IMR-90 (cell line): ENCODE results near the gene EYS. TPM values are rescaled to one million over a fixed set of nuclear protein-coding genes. Genes with fewer than 3 reads are reported as not detected.

Experiments used
- ATAC-seq: fragments of 200-7000 bp; cut with Tn5 transposase; 2 replicates; pipeline ENCODE4 v1.9.1; 2020; ENCODE audit warnings: low read depth, mild to moderate bottlenecking, moderate library complexity
- BruUV-seq: library from RNA; stranded (reverse); fragments of 400-500 nt; replicated peaks from 2 replicates; lab custom pipeline; 2021; lab: Mats Ljungman, UMichigan
- CTCF ChIA-PET: fragments of 300-600 bp; formaldehyde crosslinking; extraction: SDS; loops from one replicate; lab custom pipeline; 2021; ENCODE audit warnings: antibody characterized with exemption; lab: Yijun Ruan, JAX
- POLR2A ChIA-PET: fragments of 300-600 bp; sonication (Branson Sonifier 250); formaldehyde crosslinking; loops from one replicate; lab custom pipeline; 2022; ENCODE audit warnings: antibody characterized with exemption; ENCODE audit not compliant: unreplicated experiment; lab: Charles Lee
- DNase-seq: peaks from one replicate; pipeline ENCODE4 v3.0.0; 2013
- H2AFZ ChIP-seq: replicated peaks from 2 replicates; pipeline ENCODE3; 2013; ENCODE audit warnings: low read length, mild to moderate bottlenecking; ENCODE audit not compliant: poor library complexity
- H2AK5ac ChIP-seq: 2 replicates; pipeline ENCODE4 v1.6.1; 2013; ENCODE audit warnings: low read depth, low read length, inconsistent platforms
- H2AK9ac ChIP-seq: replicated peaks from 2 replicates; pipeline ENCODE3; 2013; ENCODE audit warnings: mild to moderate bottlenecking, low read depth, low read length, moderate library complexity; ENCODE audit not compliant: poor library complexity
- H2BK120ac ChIP-seq: 2 replicates; pipeline ENCODE4 v1.6.1; 2013; ENCODE audit warnings: low read depth, low read length, inconsistent platforms
- H2BK15ac ChIP-seq: 3 replicates; pipeline ENCODE4 v1.6.1; 2013; ENCODE audit warnings: low read depth, low read length, inconsistent platforms
- H2BK20ac ChIP-seq: 2 replicates; pipeline ENCODE4 v1.6.1; 2013; ENCODE audit warnings: low read depth, mild to moderate bottlenecking, inconsistent platforms, low read length, moderate library complexity
- H2BK5ac ChIP-seq: 2 replicates; pipeline ENCODE4 v1.6.1; 2013; ENCODE audit warnings: mild to moderate bottlenecking, low read depth, low read length, inconsistent platforms; ENCODE audit not compliant: poor library complexity, severe bottlenecking
- H3K14ac ChIP-seq: replicated peaks from 2 replicates; pipeline ENCODE4 v1.6.1; 2013; ENCODE audit warnings: low read depth, low read length, inconsistent platforms
- H3K18ac ChIP-seq: 2 replicates; pipeline ENCODE4 v1.6.1; 2013; ENCODE audit warnings: low read depth, low read length, control low read depth
- H3K23ac ChIP-seq: 2 replicates; pipeline ENCODE4 v1.6.1; 2013; ENCODE audit warnings: low read depth, low read length, inconsistent platforms
- H3K27ac ChIP-seq: 2 replicates; pipeline ENCODE4 v1.5.1; 2013; ENCODE audit warnings: mild to moderate bottlenecking, control low read depth, low read length; ENCODE audit not compliant: insufficient read depth
- H3K27me3 ChIP-seq: 2 replicates; pipeline ENCODE4 v1.6.1; 2013; ENCODE audit warnings: low read length; ENCODE audit not compliant: control insufficient read depth, insufficient read depth
- H3K36me3 ChIP-seq: 2 replicates; pipeline ENCODE4 v1.6.1; 2013; ENCODE audit warnings: low read length, mixed read lengths; ENCODE audit not compliant: control insufficient read depth, insufficient read depth
- H3K4ac ChIP-seq: 2 replicates; pipeline ENCODE4 v1.6.1; 2013; ENCODE audit warnings: low read depth, low read length, inconsistent platforms
- H3K4me1 ChIP-seq: 2 replicates; pipeline ENCODE4 v1.6.1; 2013; ENCODE audit warnings: low read length, mixed read lengths; ENCODE audit not compliant: control insufficient read depth, insufficient read depth
- H3K4me2 ChIP-seq: 2 replicates; pipeline ENCODE4 v1.6.1; 2013; ENCODE audit warnings: low read depth, mild to moderate bottlenecking, control low read depth, low read length, moderate library complexity
- H3K4me3 ChIP-seq: 2 replicates; pipeline ENCODE4 v1.5.1; 2013; ENCODE audit warnings: low read depth, mild to moderate bottlenecking, control low read depth, low read length, moderate library complexity; ENCODE audit not compliant: insufficient read depth
- H3K56ac ChIP-seq: 2 replicates; pipeline ENCODE4 v1.6.1; 2013; ENCODE audit warnings: low read length, inconsistent platforms; ENCODE audit not compliant: insufficient read depth; ENCODE audit errors: extremely low read depth
- H3K79me1 ChIP-seq, 2 experiments: 2 replicates each; pipeline ENCODE4 v1.6.1; 2013; ENCODE audit warnings: low read length in 2 of 2, inconsistent platforms in 1 of 2, low read depth in 1 of 2
- H3K9ac ChIP-seq: 2 replicates; pipeline ENCODE4 v1.6.1; 2013; ENCODE audit warnings: low read depth, low read length, control low read depth
- H3K9me1 ChIP-seq: 2 replicates; pipeline ENCODE4 v1.6.1; 2013; ENCODE audit warnings: low read length, inconsistent platforms; ENCODE audit not compliant: insufficient read depth
- H3K9me3 ChIP-seq: 2 replicates; pipeline ENCODE4 v1.6.1; 2013; ENCODE audit warnings: low read length; ENCODE audit not compliant: control insufficient read depth, insufficient read depth
- H4K20me1 ChIP-seq: 2 replicates; pipeline ENCODE4 v1.6.1; 2013; ENCODE audit warnings: low read length, inconsistent platforms; ENCODE audit not compliant: insufficient read depth
- H4K5ac ChIP-seq: 2 replicates; pipeline ENCODE4 v1.6.1; 2013; ENCODE audit warnings: mild to moderate bottlenecking, low read depth, low read length, control low read depth
- H4K8ac ChIP-seq, 2 experiments: 2 replicates each; pipeline ENCODE4 v1.6.1; 2013; ENCODE audit warnings: low read depth in 2 of 2, low read length in 2 of 2, control low read depth in 1 of 2, inconsistent platforms in 1 of 2
- H4K91ac ChIP-seq: 2 replicates; pipeline ENCODE4 v1.6.1; 2013; ENCODE audit warnings: low read depth, low read length, inconsistent platforms; ENCODE audit not compliant: insufficient read depth
- BHLHE40 ChIP-seq: fragments of 150-350 bp; IDR thresholded peaks from 2 replicates; pipeline ENCODE4 v1.6.1; 2016; ENCODE audit warnings: mild to moderate bottlenecking, low read depth, low read length
- CHD1 ChIP-seq: IDR thresholded peaks from 2 replicates; pipeline ENCODE4 v1.6.1; 2012; ENCODE audit warnings: low read depth, low read length, improper control_type of control experiment
- MAZ ChIP-seq: IDR thresholded peaks from 2 replicates; pipeline ENCODE4 v1.6.1; 2012; ENCODE audit warnings: low read depth, mild to moderate bottlenecking, low read length, improper control_type of control experiment, moderate library complexity, borderline replicate concordance
- NFE2L2 ChIP-seq: fragments of 150-350 bp; IDR thresholded peaks from 2 replicates; pipeline ENCODE4 v1.6.1; 2016; ENCODE audit warnings: low read depth, mild to moderate bottlenecking, low read length
- WGBS, 2 experiments: methylation state at CpG; one replicate each; pipeline versions ENCODE4 v1.1.5 to v1.1.7; 2013; ENCODE audit warnings: missing lambda C conversion rate in 2 of 2; ENCODE audit not compliant: insufficient read length in 1 of 2; ENCODE audit errors: extremely low coverage in 2 of 2; 5-methylcytosine and 5-hydroxymethylcytosine counted together
- dilution Hi-C: fragments of 300-500 bp; cut with HindIII; formaldehyde crosslinking; loops from one replicate; pipeline ENCODE4 v1.14.3; 2018; ENCODE audit warnings: low sequenced_read_pairs; ENCODE audit not compliant: unreplicated experiment
- in situ Hi-C: fragments of 300-500 bp; cut with MboI; formaldehyde crosslinking; loops from 3 replicates; pipeline ENCODE4 v1.14.3; 2019; ENCODE audit warnings: low sequenced_read_pairs, inconsistent platforms, mixed read lengths
- intact Hi-C: fragments of 100-400 bp; cut with micrococcal nuclease; formaldehyde crosslinking; loops from 2 replicates; pipeline ENCODE4 v1.10.0; 2022
- polyA plus RNA-seq, 3 experiments: library from polyadenylated mRNA; depleted of rRNA; stranded (reverse); fragments of >200 nt; gene quantifications; 2 replicates each; pipeline ENCODE4 v1.2.3, GENCODE V29; 2012; ENCODE audit warnings: low replicate concordance in 1 of 3
- total RNA-seq: library from RNA; depleted of rRNA; stranded (reverse); fragments of >200 nt; gene quantifications from 2 replicates; pipeline ENCODE4 v1.2.3, GENCODE V29; 2012

The EYS gene
- total and polyA plus RNA-seq, 2 of the 4 experiments (the other 2 are of a cell fraction): under 0.01 TPM; not detected in 1

DNA sequence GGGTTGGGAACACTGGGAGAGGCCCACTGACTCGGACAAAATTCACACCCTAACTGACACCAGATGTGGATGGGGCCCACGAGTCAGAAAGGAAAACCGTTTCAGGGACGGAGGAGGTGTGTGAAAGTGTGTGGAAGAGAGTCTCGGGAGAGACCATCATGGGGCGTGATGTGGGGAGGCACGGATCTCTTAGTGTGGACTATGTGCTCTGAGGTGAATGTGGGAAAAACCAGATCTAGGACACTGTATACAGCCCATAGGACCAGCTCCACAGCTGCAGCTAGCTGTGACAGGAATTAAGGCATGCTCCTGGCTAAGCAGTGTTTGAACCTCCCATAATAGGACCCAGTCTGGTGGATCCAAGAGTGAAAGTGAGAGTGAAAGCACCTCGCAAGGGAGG lies 1380.1 kb downstream of the EYS start:
- Histone ChIP-seq H3K4me2 (no peak overlapping the region), H3K14ac (no peak overlapping the region), H2BK120ac (no peak overlapping the region), H2BK15ac (no peak overlapping the region), H2AK5ac (no peak overlapping the region), H3K23ac (no peak overlapping the region), H3K9ac (no peak overlapping the region), H3K56ac (no peak overlapping the region), H3K4ac (no peak overlapping the region), H3K18ac (no peak overlapping the region), H4K5ac (no peak overlapping the region), H2BK5ac (no peak overlapping the region), H3K4me1 (no peaks in the 10 kb centered on the region), H3K9me3 (no peaks in the 10 kb centered on the region; the same call in 1 of the 2 replicates), H3K27ac (no peak overlapping the region), H3K27me3 (no peaks in the 10 kb centered on the region), H2AK9ac (no peak overlapping the region), H3K79me1 (no peaks in the 10 kb centered on the region), H3K4me3 (no peak overlapping the region), H4K20me1 (no peaks in the 10 kb centered on the region), H3K9me1 (no peaks in the 10 kb centered on the region), H4K91ac (no peak overlapping the region), H3K36me3 (no peaks in the 10 kb centered on the region), H2AFZ (no peak overlapping the region), H4K8ac (no peak overlapping the region), H2BK20ac (no peak overlapping the region)
- dilution Hi-C loops (no loop called here), in situ Hi-C loops (no loop called here), intact Hi-C loops (no loop called here)
- 100% methylated on average over 2 of the region's 8 CpGs; no CpG with 5 or more reads in 1 of the 2 experiments for WGBS, 2 experiments
- TF ChIP-seq CHD1 (no peak), BHLHE40 (no peak), MAZ (no peak), NFE2L2 (no peak)
- DNase-seq (no peak), ATAC-seq (no peak)
- ChIA-PET POLR2A (no interaction called here), CTCF (no interaction called here)
- BruUV-seq: no TSS peak
